Measurements from ENCODE around the gene WDR45B. TPM values are rescaled to one million over a fixed set of nuclear protein-coding genes. Genes with fewer than 3 reads are reported as not detected.

Gene WDR45B
- total and polyA plus RNA-seq, 7 donors, result 51.7 to 70.1 (median 66.8) TPM

DNA sequence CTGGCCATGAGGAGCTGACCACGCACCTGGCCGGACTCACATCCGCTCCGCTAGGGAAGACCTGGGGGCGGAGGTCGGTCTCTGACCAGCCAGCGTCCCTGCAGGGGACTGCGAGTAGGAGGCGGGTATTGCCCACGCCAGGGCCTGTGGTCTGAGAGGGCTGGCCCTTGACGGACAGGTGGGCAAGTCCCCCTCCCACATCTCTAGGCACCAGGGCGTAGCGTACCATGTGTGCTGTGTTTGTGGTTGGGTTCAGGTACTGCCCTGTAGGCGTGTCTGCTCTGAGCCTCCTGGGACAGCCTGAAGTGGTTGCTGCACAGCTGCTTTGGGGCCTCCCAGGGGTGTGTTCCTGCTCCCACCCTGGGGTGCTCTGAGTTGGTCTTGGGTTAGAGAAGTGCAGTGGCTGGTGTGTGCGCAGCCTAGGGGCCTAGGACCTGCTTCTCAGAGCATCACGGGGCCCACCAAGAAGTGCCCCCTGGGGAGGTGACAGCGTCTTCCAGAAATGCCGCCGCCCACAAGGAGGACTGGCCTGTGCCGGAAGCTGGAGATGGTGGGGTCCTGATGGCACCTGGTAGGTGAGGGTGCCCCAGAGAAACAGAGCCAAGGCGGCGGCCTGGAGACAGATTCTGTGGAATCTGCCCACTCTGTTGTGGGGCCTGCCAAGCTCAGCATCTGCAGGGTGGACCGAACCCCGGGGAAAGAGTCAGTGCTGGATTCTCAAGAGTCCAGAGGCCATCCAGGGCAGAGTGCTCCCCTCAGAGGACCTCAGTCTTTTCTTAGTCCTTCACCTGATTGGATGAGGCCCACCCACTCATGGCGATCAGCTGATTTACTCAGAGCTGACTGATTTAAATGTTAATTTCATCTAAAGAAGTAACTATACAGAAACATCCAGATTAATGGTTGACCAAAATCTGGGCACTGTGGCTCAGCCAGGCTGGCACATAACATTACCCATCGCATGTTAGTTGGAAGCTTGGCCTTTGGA, 48.3 kb downstream of the WDR45B start:
- no peak for DNase-seq
- intact Hi-C loops (cut with DNase I), result loop anchor here (10.0 kb wide), 1 partner anchor 265 kb away; the partner anchor contains the start of gene SECTM1
- peaks cover 21 to 96% (median 38%) of the 10 kb centered on the region in 4 donors for H3K36me3 ChIP-seq
- H3K4me1 ChIP-seq, result no peaks in the 10 kb centered on the region
- H3K9me3 ChIP-seq, result no peaks in the 10 kb centered on the region
- no peak for TF ChIP-seq POLR2A (IDR thresholded peaks at IDR 0.05)
- TF ChIP-seq POLR2AphosphoS5 (IDR thresholded peaks at IDR 0.05), result no peak
- TF ChIP-seq, protein P1, sequence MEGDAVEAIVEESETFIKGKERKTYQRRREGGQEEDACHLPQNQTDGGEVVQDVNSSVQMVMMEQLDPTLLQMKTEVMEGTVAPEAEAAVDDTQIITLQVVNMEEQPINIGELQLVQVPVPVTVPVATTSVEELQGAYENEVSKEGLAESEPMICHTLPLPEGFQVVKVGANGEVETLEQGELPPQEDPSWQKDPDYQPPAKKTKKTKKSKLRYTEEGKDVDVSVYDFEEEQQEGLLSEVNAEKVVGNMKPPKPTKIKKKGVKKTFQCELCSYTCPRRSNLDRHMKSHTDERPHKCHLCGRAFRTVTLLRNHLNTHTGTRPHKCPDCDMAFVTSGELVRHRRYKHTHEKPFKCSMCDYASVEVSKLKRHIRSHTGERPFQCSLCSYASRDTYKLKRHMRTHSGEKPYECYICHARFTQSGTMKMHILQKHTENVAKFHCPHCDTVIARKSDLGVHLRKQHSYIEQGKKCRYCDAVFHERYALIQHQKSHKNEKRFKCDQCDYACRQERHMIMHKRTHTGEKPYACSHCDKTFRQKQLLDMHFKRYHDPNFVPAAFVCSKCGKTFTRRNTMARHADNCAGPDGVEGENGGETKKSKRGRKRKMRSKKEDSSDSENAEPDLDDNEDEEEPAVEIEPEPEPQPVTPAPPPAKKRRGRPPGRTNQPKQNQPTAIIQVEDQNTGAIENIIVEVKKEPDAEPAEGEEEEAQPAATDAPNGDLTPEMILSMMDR (IDR thresholded peaks at IDR 0.05), result no peak
- no peak for TF ChIP-seq EP300 (IDR thresholded peaks at IDR 0.05)
- H3K27ac ChIP-seq, result no peak overlapping the region
- H3K4me3 ChIP-seq, result no peak overlapping the region
- no peaks in the 10 kb centered on the region for H3K27me3 ChIP-seq
- 88 to 96% methylated on average over 26 of the region's 26 CpGs for WGBS, 2 donors

DNA sequence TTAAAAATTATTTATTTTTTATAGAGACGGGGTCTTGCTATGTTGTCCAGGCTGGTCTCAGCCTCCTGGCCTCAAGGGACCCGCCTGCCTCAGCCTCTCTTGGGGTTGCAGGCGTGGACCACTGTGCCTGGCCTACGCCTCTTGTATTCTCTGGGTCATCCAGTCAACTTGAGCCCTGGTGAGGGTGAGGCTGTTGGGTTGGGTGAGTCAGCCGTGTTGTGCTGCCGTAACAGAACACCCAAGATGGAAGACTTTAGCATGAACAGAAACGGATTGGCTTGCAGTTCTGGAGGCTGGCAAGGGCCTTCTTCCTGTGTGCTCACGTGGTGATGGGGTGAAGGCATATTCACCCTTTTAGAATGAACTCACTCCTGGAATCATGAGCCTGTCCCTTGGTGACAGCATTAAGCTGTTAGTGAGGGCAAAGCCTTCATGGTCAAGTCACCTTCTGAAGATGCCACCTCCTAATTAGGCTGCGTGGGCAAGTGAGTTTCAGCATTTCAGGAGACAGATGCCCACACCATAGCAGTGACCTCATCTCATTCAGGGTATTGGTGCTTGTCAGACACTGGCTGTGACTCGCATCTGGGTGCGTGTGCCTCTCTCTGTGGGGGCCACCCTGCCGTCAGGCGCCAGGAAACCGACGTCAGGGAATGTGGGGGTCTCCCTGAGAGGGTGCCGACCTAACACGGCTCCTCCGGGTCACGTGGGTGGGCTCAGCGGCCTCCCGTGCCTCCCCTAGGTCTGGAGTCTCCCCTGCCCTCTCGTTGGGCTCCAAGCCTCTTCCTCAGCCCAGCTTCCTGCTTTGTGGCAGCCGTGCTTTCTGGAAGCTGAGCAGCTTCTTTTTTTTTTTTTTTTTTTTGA, 49.8 kb downstream of the WDR45B start:
- Histone ChIP-seq H3K4me1 (peaks cover 0 to 14% (median 8%) of the 10 kb centered on the region in 4 donors), H3K4me3 (no peak overlapping the region), H3K9me3 (no peaks in the 10 kb centered on the region), H3K27me3 (no peaks in the 10 kb centered on the region), H3K36me3 (peaks cover 16 to 82% (median 34%) of the 10 kb centered on the region in 4 donors), H3K27ac (no peak overlapping the region)
- intact Hi-C loops (cut with DNase I), result loop anchor here (10.0 kb wide), 1 partner anchor 264 kb away; the partner anchor contains the start of gene SECTM1
- no peak for TF ChIP-seq POLR2AphosphoS5 (IDR thresholded peaks at IDR 0.05)
- TF ChIP-seq POLR2A (IDR thresholded peaks at IDR 0.05), result no peak
- TF ChIP-seq, protein P1 (IDR thresholded peaks at IDR 0.05), result no peak
- TF ChIP-seq EP300 (IDR thresholded peaks at IDR 0.05), result no peak
- DNase-seq, result peak; percentile 55
- WGBS, 2 donors, result 88 to 90% methylated on average over 23 of the region's 23 CpGs

DNA sequence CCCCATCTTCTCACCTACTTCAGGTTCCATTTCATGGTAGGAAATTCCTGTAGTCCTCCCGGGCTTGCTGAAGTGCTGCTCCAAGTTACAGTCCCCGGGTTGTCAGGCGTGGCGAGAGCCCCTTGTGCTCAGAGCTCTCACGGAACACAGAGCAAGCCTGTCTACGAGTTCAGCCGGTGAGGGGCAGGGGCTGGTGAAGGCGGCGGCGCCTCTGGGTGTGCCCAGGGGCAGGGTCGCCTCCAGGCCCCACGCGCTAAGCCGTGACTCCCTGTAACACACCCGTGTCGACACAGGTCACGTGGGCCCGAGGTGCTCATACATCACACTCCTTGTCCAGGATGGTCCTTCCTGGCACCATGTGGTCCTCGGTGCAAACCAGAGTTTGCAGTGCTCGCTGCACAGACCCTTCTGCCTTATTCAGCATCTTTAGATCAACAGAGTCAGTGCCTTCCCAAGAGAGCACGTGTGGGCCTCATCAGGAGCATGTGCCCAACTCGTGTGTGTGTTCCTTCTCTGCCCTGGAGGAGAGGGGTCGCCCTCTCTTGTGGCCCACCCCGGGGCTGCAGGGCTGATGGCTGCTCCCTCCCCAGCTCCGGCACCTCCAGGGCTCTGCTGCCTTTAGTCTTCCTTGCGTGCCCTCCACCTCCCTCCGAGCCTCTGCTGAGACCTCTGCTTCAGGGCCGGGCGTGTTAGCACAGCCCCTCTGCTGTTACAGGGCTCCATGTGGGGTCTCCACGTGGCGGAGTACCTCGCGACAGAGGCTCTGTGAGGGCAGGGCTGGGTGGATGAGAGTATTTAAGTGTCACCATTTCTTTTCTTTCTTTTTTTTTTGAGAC, 51.2 kb downstream of the WDR45B start:
- H3K4me3 ChIP-seq, result no peak overlapping the region
- intact Hi-C loops (cut with DNase I), result loop anchor here (10.0 kb wide), 1 partner anchor 262 kb away; the partner anchor contains the start of gene SECTM1
- WGBS, 2 donors, result 91 to 93% methylated on average over 33 of the region's 33 CpGs
- H3K9me3 ChIP-seq, result no peaks in the 10 kb centered on the region
- peaks cover 12 to 68% (median 24%) of the 10 kb centered on the region in 4 donors for H3K36me3 ChIP-seq
- no peak for TF ChIP-seq POLR2AphosphoS5 (IDR thresholded peaks at IDR 0.05)
- no peak for TF ChIP-seq EP300 (IDR thresholded peaks at IDR 0.05)
- TF ChIP-seq POLR2A (IDR thresholded peaks at IDR 0.05), result no peak
- TF ChIP-seq, protein P1 (IDR thresholded peaks at IDR 0.05), result no peak
- H3K4me1 ChIP-seq, result peaks cover 0 to 26% (median 21%) of the 10 kb centered on the region in 4 donors
- no peak for DNase-seq
- no peaks in the 10 kb centered on the region for H3K27me3 ChIP-seq
- H3K27ac ChIP-seq, result no peak overlapping the region

DNA sequence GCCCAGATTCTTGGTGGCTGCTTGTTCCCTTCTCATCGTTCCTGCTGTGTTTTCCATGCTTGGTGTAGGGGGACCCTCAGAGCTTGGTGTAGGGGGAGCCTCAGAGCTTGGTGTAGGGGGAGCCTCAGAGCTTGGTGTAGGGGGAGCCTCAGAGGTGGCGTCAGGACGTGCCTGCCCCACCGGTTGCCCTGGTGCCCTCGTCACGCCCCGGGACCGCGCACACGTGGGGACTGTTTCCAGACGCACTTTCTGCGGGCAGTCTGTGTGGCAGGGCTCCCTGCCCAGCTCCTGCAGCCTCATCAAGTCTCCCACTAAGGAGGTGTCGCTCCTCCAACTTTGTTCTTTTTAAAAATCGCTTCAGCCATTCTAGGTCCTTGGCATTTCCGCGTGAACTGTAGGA, 51.9 kb downstream of the WDR45B start:
- Histone ChIP-seq H3K27me3 (no peaks in the 10 kb centered on the region), H3K4me1 (peaks cover 0 to 33% (median 29%) of the 10 kb centered on the region in 4 donors), H3K9me3 (no peaks in the 10 kb centered on the region), H3K4me3 (no peak overlapping the region), H3K36me3 (peaks cover 6 to 60% (median 17%) of the 10 kb centered on the region in 4 donors), H3K27ac (no peak overlapping the region)
- intact Hi-C loops (cut with DNase I), result loop anchor here (10.0 kb wide), 1 partner anchor 261 kb away; the partner anchor contains the start of gene SECTM1
- no peak for DNase-seq
- 80 to 86% methylated on average over 16 of the region's 16 CpGs for WGBS, 2 donors
- TF ChIP-seq EP300 (IDR thresholded peaks at IDR 0.05) (no peak), POLR2AphosphoS5 (IDR thresholded peaks at IDR 0.05) (no peak), POLR2A (IDR thresholded peaks at IDR 0.05) (no peak)
- TF ChIP-seq, protein P1 (IDR thresholded peaks at IDR 0.05), result no peak

Measured in sigmoid colon (tissue), 7 donors.